H1 (cell line): ENCODE results near the gene PPP1R10. TPM values are rescaled to one million over a fixed set of nuclear protein-coding genes. Genes with fewer than 3 reads are reported as not detected.

ENCODE experiments used
- BRCA1 ChIP-seq: IDR thresholded peaks from 2 replicates; pipeline ENCODE4 v1.6.1; 2012; ENCODE audit warnings: low read depth, low read length, improper control_type of control experiment
- CTCF ChIP-seq, 3 experiments: IDR thresholded peaks; 1 replicate in 2 of 3; 2 replicates in 1 of 3; pipeline versions ENCODE4 v1.5.1 to v1.6.1; 2011; ENCODE audit warnings: low read length in 3 of 3, mild to moderate bottlenecking in 3 of 3, inconsistent platforms in 2 of 3, low read depth in 1 of 3, moderate library complexity in 1 of 3; ENCODE audit not compliant: insufficient read depth in 1 of 3; ENCODE audit errors: control extremely low read depth in 1 of 3
- polyA plus RNA-seq, 7 experiments: library from polyadenylated mRNA; depleted of rRNA in 3 of 7; stranded (reverse) in 5 of 7; unstranded in 2 of 7; fragments of >200 nt in 5 of 7; fragments of 200-250 nt in 2 of 7; gene quantifications; 1 replicate in 5 of 7; 2 replicates in 1 of 7; 4 replicates in 1 of 7; pipeline versions ENCODE4 v1.2.1 to v1.2.3, GENCODE V29; 2011 to 2013; ENCODE audit warnings: missing spikeins in 2 of 7, mixed read lengths in 2 of 7
- total RNA-seq: library from RNA; stranded (reverse); fragmentation: NEBNext Ultra II Directional; extraction: Animal tissue kit (Norgen Biotek cat#: 25700); gene quantifications from 2 replicates; pipeline ENCODE4 v1.2.1, GENCODE V29; 2021

PPP1R10 gene
- total and polyA plus RNA-seq, 2 of the 8 experiments (the other 6 are each of a cell fraction or from before 2014, with no cell fraction given) = 23.9 to 89.1 TPM

- no peak for TF ChIP-seq CTCF (IDR thresholded peaks at IDR 0.05; ENCODE audit: control extremely low read depth in 1 of 3, insufficient read depth in 1 of 3, low read depth in 1 of 3, low read length in 3 of 3)
- no peak for TF ChIP-seq BRCA1
These were observed 38.0 kb upstream of the PPP1R10 start (continued) for GRCh38 chr6:30654798-30655742.
